Gastroesophageal sphincter (tissue), 4 donors: ENCODE data around the gene ADAM8. TPM values are rescaled to one million over a fixed set of nuclear protein-coding genes. Genes with fewer than 3 reads are reported as not detected.

ENCODE experiments used
- ATAC-seq: fragments of 150-250 bp; one replicate; pipeline ENCODE4 v1.9.1; 2016; ENCODE audit warnings: mild to moderate bottlenecking, moderate library complexity
- H3K27ac ChIP-seq, 4 donors: fragments of 200-600 bp; sonication (generic) in 3 of 4; 1 replicate in 3 of 4; 2 replicates in 1 of 4; pipeline ENCODE4 v1.5.1; 2016 to 2019
- H3K27me3 ChIP-seq: fragments of 200-600 bp; sonication (generic); one replicate; pipeline ENCODE4 v1.5.1; 2019
- H3K36me3 ChIP-seq, 2 donors: fragments of 200-600 bp; sonication (generic); one replicate each; pipeline ENCODE4 v1.5.1; 2019; ENCODE audit warnings: control low read depth in 1 of 2
- H3K4me1 ChIP-seq, 3 donors: fragments of 200-600 bp; sonication (generic); 1 replicate in 2 of 3; 2 replicates in 1 of 3; pipeline ENCODE4 v1.5.1; 2016 to 2019; ENCODE audit warnings: control low read depth in 2 of 3
- H3K4me3 ChIP-seq, 2 donors: fragments of 200-600 bp; sonication (generic); one replicate each; pipeline ENCODE4 v1.5.1; 2019; ENCODE audit warnings: mild to moderate bottlenecking in 1 of 2, moderate library complexity in 1 of 2
- H3K9me3 ChIP-seq, 3 donors: fragments of 200-600 bp; sonication (generic); one replicate each; pipeline ENCODE4 v1.5.1; 2017 to 2019; ENCODE audit warnings: control low read depth in 2 of 3
- CTCF ChIP-seq, 4 experiments: fragments of 200-600 bp in 2 of 4; fragments of 450-650 bp in 2 of 4; sonication (generic) in 1 of 4; IDR thresholded peaks; one replicate each; pipeline ENCODE4 v1.5.1; 2017 to 2019; ENCODE audit warnings: antibody characterized with exemption in 4 of 4, mild to moderate bottlenecking in 2 of 4, moderate library complexity in 2 of 4
- EP300 ChIP-seq: sonication (generic); formaldehyde crosslinking; IDR thresholded peaks from one replicate; pipeline ENCODE4 v1.6.1; 2017; ENCODE audit warnings: antibody characterized with exemption, mild to moderate bottlenecking
- POLR2A ChIP-seq, 2 donors: fragments of 450-650 bp; IDR thresholded peaks; one replicate each; pipeline ENCODE4 v1.6.1; 2017; ENCODE audit warnings: antibody characterized with exemption in 2 of 2, mild to moderate bottlenecking in 2 of 2, moderate library complexity in 1 of 2
- POLR2AphosphoS5 ChIP-seq: sonication (generic); formaldehyde crosslinking; IDR thresholded peaks from one replicate; pipeline ENCODE4 v1.6.1; 2017; ENCODE audit warnings: antibody characterized with exemption
- WGBS, 2 donors: methylation state at CpG; one replicate each; pipeline ENCODE4 v1.1.5; 2018; ENCODE audit warnings: low coverage in 1 of 2; 5-methylcytosine and 5-hydroxymethylcytosine counted together
- total RNA-seq, 4 donors: library from RNA; depleted of rRNA; stranded (reverse); fragments of >200 nt; gene quantifications; one replicate each; pipeline ENCODE4 v1.1.0, GENCODE V29; 2016

ADAM8 gene
- total RNA-seq, 4 donors from 2014 or later = 2.0 to 6.6 (median 3.3) TPM

- Histone ChIP-seq H3K9me3 (no peaks in the 10 kb centered on the region), H3K4me3 (no peak overlapping the region), H3K36me3 (peaks cover 0 to 37% of the 10 kb centered on the region in 2 donors), H3K27me3 (peaks cover 23% of the 10 kb centered on the region), H3K27ac (no peak overlapping the region), H3K4me1 (peaks cover 0 to 13% (median 2%) of the 10 kb centered on the region in 3 donors)
- no peak for ATAC-seq
- no peak for TF ChIP-seq POLR2A (IDR thresholded peaks at IDR 0.05)
- TF ChIP-seq EP300 = no peak
- TF ChIP-seq POLR2AphosphoS5 = no peak
- no peak for TF ChIP-seq CTCF (IDR thresholded peaks at IDR 0.05)
- 87 to 95% methylated on average over 3 to 4 of the region's 35 CpGs for WGBS, 2 donors
Measured at GRCh38 chr10:133271521-133272300, 5.0 kb downstream of the ADAM8 start.

- no peaks in the 10 kb centered on the region for H3K9me3 ChIP-seq
- peaks cover 0 to 4% (median 0%) of the 10 kb centered on the region in 3 donors for H3K4me1 ChIP-seq
- no peak overlapping the region for H3K4me3 ChIP-seq
- 100% methylated on average over 1 of the region's 19 CpGs; no CpG with 5 or more reads in 1 of the 2 donors for WGBS, 2 donors
- H3K27me3 ChIP-seq = peaks cover 14% of the 10 kb centered on the region
- no peak for TF ChIP-seq CTCF (IDR thresholded peaks at IDR 0.05)
- no peak for TF ChIP-seq EP300
- no peak for TF ChIP-seq POLR2A (IDR thresholded peaks at IDR 0.05)
- TF ChIP-seq POLR2AphosphoS5 = no peak
- H3K27ac ChIP-seq = no peak overlapping the region
- H3K36me3 ChIP-seq = peaks cover 0 to 37% of the 10 kb centered on the region in 2 donors
- no peak for ATAC-seq
Measured at GRCh38 chr10:133270773-133271297, 5.8 kb downstream of the ADAM8 start.

- Histone ChIP-seq H3K36me3 (peaks cover 0 to 37% of the 10 kb centered on the region in 2 donors), H3K9me3 (no peaks in the 10 kb centered on the region), H3K27me3 (peaks cover 8% of the 10 kb centered on the region), H3K27ac (no peak overlapping the region), H3K4me3 (no peak overlapping the region), H3K4me1 (no peaks in the 10 kb centered on the region)
- ATAC-seq = no peak
- TF ChIP-seq POLR2A (IDR thresholded peaks at IDR 0.05) (no peak), POLR2AphosphoS5 (no peak), CTCF (IDR thresholded peaks at IDR 0.05) (no peak), EP300 (no peak)
- no CpG with 5 or more reads among the region's 20 CpGs for WGBS, 2 donors
Measured at GRCh38 chr10:133270204-133270603, 6.5 kb downstream of the ADAM8 start.

GRCh38 chr10:133269367-133269766 is 7.3 kb downstream of the ADAM8 start:
- no peak for ATAC-seq
- TF ChIP-seq CTCF (IDR thresholded peaks at IDR 0.05) (no peak), POLR2A (IDR thresholded peaks at IDR 0.05) (no peak), POLR2AphosphoS5 (no peak), EP300 (no peak)
- H3K9me3 ChIP-seq = no peaks in the 10 kb centered on the region
- H3K36me3 ChIP-seq = peaks cover 0 to 37% of the 10 kb centered on the region in 2 donors
- no peak overlapping the region for H3K27ac ChIP-seq
- H3K4me3 ChIP-seq = no peak overlapping the region
- no CpG with 5 or more reads among the region's 26 CpGs for WGBS, 2 donors
- no peaks in the 10 kb centered on the region for H3K27me3 ChIP-seq
- no peaks in the 10 kb centered on the region for H3K4me1 ChIP-seq

- Histone ChIP-seq H3K27me3 (no peaks in the 10 kb centered on the region), H3K4me1 (no peaks in the 10 kb centered on the region), H3K9me3 (no peaks in the 10 kb centered on the region), H3K36me3 (peaks cover 0 to 37% of the 10 kb centered on the region in 2 donors), H3K27ac (no peak overlapping the region), H3K4me3 (no peak overlapping the region)
- no peak for ATAC-seq
- no peak for TF ChIP-seq POLR2AphosphoS5
- no peak for TF ChIP-seq EP300
- no peak for TF ChIP-seq CTCF (IDR thresholded peaks at IDR 0.05)
- no peak for TF ChIP-seq POLR2A (IDR thresholded peaks at IDR 0.05)
- no CpG with 5 or more reads among the region's 22 CpGs for WGBS, 2 donors
Measured at GRCh38 chr10:133268532-133268931, 8.1 kb downstream of the ADAM8 start.
